Sigmoid colon (tissue), 3 donors: ENCODE results near the gene ZFYVE21.

ENCODE experiments used
- POLR2A ChIP-seq, 2 donors: fragments of 450-650 bp; IDR thresholded peaks; one replicate each; pipeline ENCODE4 v1.6.1; 2016; ENCODE audit warnings: antibody characterized with exemption in 2 of 2, mild to moderate bottlenecking in 2 of 2, moderate library complexity in 2 of 2
- TF ChIP-seq, protein P1 (sequence below), 4 experiments: fragments of 450-650 bp in 3 of 4; fragments of 200-600 bp in 1 of 4; IDR thresholded peaks; one replicate each; pipeline ENCODE4 v1.5.1; 2016 to 2019; ENCODE audit warnings: antibody characterized with exemption in 4 of 4, mild to moderate bottlenecking in 3 of 4, moderate library complexity in 2 of 4

DNA sequence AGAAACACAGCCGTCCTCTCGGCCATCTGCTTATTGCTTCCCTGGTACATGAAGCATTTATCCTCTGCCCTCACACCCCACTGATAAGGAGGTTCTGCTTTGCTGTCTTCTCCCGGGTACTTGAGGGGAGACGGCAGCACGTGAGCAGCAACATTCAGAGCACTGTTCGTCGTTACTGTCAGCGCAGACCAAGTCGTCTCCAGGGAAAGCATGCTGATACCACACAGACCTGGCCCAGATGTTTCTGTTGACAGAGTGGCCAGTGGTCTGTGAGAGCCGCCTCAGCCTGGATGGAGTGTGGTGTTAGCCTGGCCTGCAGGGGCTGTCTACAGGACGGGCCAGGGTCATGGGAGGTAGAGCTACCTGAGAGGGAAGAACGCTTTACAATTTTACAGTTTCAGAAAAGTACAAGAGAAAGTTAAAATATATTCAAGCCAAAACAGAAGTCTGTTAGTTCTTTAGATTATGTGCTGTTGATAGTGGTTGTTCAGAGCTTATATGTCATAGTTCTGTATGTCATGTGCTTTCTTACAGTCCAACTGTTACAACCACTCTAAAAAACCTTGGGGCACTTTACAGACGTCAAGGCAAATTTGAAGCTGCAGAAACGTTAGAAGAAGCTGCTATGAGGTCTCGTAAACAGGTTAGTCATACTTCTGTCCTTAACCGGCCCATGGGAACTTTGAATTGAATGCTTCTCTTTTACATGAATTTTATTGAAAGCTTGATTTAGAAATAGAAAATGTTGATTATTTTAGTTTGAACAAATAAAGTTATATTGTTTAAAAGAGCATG lies 38.5 kb upstream of the ZFYVE21 start:
- TF ChIP-seq, protein P1, sequence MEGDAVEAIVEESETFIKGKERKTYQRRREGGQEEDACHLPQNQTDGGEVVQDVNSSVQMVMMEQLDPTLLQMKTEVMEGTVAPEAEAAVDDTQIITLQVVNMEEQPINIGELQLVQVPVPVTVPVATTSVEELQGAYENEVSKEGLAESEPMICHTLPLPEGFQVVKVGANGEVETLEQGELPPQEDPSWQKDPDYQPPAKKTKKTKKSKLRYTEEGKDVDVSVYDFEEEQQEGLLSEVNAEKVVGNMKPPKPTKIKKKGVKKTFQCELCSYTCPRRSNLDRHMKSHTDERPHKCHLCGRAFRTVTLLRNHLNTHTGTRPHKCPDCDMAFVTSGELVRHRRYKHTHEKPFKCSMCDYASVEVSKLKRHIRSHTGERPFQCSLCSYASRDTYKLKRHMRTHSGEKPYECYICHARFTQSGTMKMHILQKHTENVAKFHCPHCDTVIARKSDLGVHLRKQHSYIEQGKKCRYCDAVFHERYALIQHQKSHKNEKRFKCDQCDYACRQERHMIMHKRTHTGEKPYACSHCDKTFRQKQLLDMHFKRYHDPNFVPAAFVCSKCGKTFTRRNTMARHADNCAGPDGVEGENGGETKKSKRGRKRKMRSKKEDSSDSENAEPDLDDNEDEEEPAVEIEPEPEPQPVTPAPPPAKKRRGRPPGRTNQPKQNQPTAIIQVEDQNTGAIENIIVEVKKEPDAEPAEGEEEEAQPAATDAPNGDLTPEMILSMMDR (IDR thresholded peaks at IDR 0.05): no peak
- TF ChIP-seq POLR2A (IDR thresholded peaks at IDR 0.05): no peak
